NCI-H146 treated with DMSO at 0.1 percent for 48 hours (cell line): ENCODE results near the gene ASIC2.

ENCODE experiments used
- DNase-seq: peaks from one replicate; lab custom pipeline; 2025; ENCODE audit not compliant: unreplicated experiment; lab: John Stamatoyannopoulos, UW

Gene ASIC2

GRCh38 chr17:33292981-33293867 is at the start of gene ASIC2:
ASIC2 (minus strand) TSS chr17:33293295.
- DNase-seq, result no peak

GRCh38 chr17:33342025-33342424 is 48.9 kb upstream of the ASIC2 start:
- DNase-seq, result no peak

GRCh38 chr17:33338242-33338641 is 45.1 kb upstream of the ASIC2 start:
- DNase-seq, result no peak

GRCh38 chr17:33335491-33336173 is 42.5 kb upstream of the ASIC2 start:
- DNase-seq, result no peak

GRCh38 chr17:33334703-33335102 is 41.6 kb upstream of the ASIC2 start:
- DNase-seq, result no peak

GRCh38 chr17:33330877-33331276 is 37.8 kb upstream of the ASIC2 start:
- DNase-seq, result no peak

GRCh38 chr17:33328129-33328528 is 35.0 kb upstream of the ASIC2 start:
- no peak for DNase-seq

GRCh38 chr17:33324736-33325135 is 31.6 kb upstream of the ASIC2 start:
- no peak for DNase-seq

GRCh38 chr17:33322063-33322462 is 29.0 kb upstream of the ASIC2 start:
- no peak for DNase-seq

- DNase-seq, result no peak
These were observed 25.1 kb upstream of the ASIC2 start for GRCh38 chr17:33318241-33318640.

GRCh38 chr17:33316746-33317145 is 23.7 kb upstream of the ASIC2 start:
- DNase-seq, result no peak

GRCh38 chr17:33310296-33310695 is 17.2 kb upstream of the ASIC2 start:
- DNase-seq, result no peak

GRCh38 chr17:33303254-33303653 is 10.2 kb upstream of the ASIC2 start:
- DNase-seq, result no peak

GRCh38 chr17:33302394-33302793 is 9.3 kb upstream of the ASIC2 start:
- DNase-seq, result no peak

GRCh38 chr17:33300241-33300640 is 7.1 kb upstream of the ASIC2 start:
- no peak for DNase-seq

GRCh38 chr17:33299115-33299514 is 6.0 kb upstream of the ASIC2 start:
- no peak for DNase-seq

- DNase-seq, result no peak
These were observed 4.5 kb upstream of the ASIC2 start for GRCh38 chr17:33297643-33298042.

GRCh38 chr17:33294994-33295393 is 1.9 kb upstream of the ASIC2 start:
- no peak for DNase-seq

GRCh38 chr17:33292201-33292980 is 704 bp downstream of the ASIC2 start:
- no peak for DNase-seq

GRCh38 chr17:33291248-33292200 is 1.6 kb downstream of the ASIC2 start:
- no peak for DNase-seq
